DMS 273 treated with DMSO at 0.1 percent for 48 hours (cell line): Measurements from ENCODE around the gene ARID5A.

Source experiments
- DNase-seq: peaks from one replicate; lab custom pipeline; 2025; lab: John Stamatoyannopoulos, UW

Gene ARID5A

GRCh38 chr2:96601382-96602292, 65.1 kb downstream of the ARID5A start:
- no peak for DNase-seq
